NCI-H526 (cell line): ENCODE data around the gene SLC39A12.

Source experiments
- DNase-seq, 2 experiments: peaks; one replicate each; lab custom pipeline; 2025; lab: John Stamatoyannopoulos, UW

SLC39A12 gene

GRCh38 chr10:18059826-18060559 lies 108.3 kb downstream of the SLC39A12 start:
- peak in 1 of 2 experiments; percentile 14 for DNase-seq

GRCh38 chr10:18066947-18067346 lies 115.2 kb downstream of the SLC39A12 start:
- no peak for DNase-seq

- no peak for DNase-seq
These were observed 116.7 kb downstream of the SLC39A12 start for GRCh38 chr10:18068401-18068800.

- no peak for DNase-seq
These were observed 119.9 kb downstream of the SLC39A12 start for GRCh38 chr10:18071591-18071990.

GRCh38 chr10:18073314-18073713 lies 121.6 kb downstream of the SLC39A12 start:
- no peak for DNase-seq

- DNase-seq, result no peak
These were observed 124.2 kb downstream of the SLC39A12 start for GRCh38 chr10:18075881-18076280.

- no peak for DNase-seq
These were observed 128.1 kb downstream of the SLC39A12 start for GRCh38 chr10:18079665-18080295.

GRCh38 chr10:18082381-18082780 lies 130.7 kb downstream of the SLC39A12 start:
- DNase-seq, result no peak

- no peak for DNase-seq
These were observed 134.1 kb downstream of the SLC39A12 start for GRCh38 chr10:18085855-18086254.

GRCh38 chr10:18086746-18087145 lies 135.0 kb downstream of the SLC39A12 start:
- no peak for DNase-seq

GRCh38 chr10:18087355-18087754 lies 135.6 kb downstream of the SLC39A12 start:
- DNase-seq, result no peak
